ENCODE measurements around the gene BAHCC1. TPM values are rescaled to one million over a fixed set of nuclear protein-coding genes. Genes with fewer than 3 reads are reported as not detected.

BAHCC1 gene
- total and polyA plus RNA-seq, 3 experiments from 2014 or later, result not detected

DNA sequence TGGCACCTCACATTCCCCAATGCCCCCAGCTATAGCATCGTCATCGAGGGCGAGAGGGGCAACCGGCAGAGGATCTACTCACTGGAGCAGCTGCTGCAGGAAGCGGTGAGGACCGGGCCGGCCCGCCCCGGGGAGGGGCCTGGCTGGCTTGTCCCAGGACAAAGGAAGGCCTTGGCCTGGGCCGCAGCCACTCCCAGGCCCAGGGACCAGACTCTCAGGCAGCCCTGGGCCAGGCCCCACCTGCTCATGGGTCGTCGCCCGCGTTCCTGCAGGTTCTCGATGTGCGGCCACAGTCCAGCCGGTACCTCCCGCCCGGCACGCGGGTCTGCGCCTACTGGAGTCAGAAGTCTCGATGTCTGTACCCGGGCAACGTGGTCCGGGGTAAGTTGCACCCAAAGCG lies 64.0 kb downstream of the BAHCC1 start:
- Histone ChIP-seq H3K4me1 (ENCODE audit: insufficient read depth, low read length) (no peaks in the 10 kb centered on the region), H3K4me3 (ENCODE audit: low read length) (no peak overlapping the region), H3K27ac (ENCODE audit: low read depth, low read length) (no peak overlapping the region), H3K9me3 (ENCODE audit: low read length) (no peaks in the 10 kb centered on the region), H3K27me3 (ENCODE audit: insufficient read depth, low read length, poor library complexity, severe bottlenecking) (no peaks in the 10 kb centered on the region), H3K36me3 (ENCODE audit: insufficient read depth, low read length) (no peaks in the 10 kb centered on the region)
- ChIA-PET CTCF (no interaction called here), POLR2A (no interaction called here)
- H3K27me3 Mint-ChIP-seq, result no peaks in the 10 kb centered on the region
- H3K27ac Mint-ChIP-seq, result no peak overlapping the region
- H3K9me3 Mint-ChIP-seq, result no peaks in the 10 kb centered on the region
- no peaks in the 10 kb centered on the region for H3K36me3 Mint-ChIP-seq
- no peak for DNase-seq
- H3K4me1 Mint-ChIP-seq, result no peaks in the 10 kb centered on the region
- H3K4me3 Mint-ChIP-seq, result no peak overlapping the region

GRCh38 chr17:81459864-81460263 lies 64.6 kb downstream of the BAHCC1 start:
- Mint-ChIP-seq H3K36me3 (no peaks in the 10 kb centered on the region), H3K27ac (no peak overlapping the region), H3K9me3 (no peaks in the 10 kb centered on the region), H3K4me1 (no peaks in the 10 kb centered on the region), H3K4me3 (no peak overlapping the region), H3K27me3 (no peaks in the 10 kb centered on the region)
- H3K9me3 ChIP-seq (ENCODE audit: low read length), result no peaks in the 10 kb centered on the region
- DNase-seq, result no peak
- H3K4me3 ChIP-seq (ENCODE audit: low read length), result no peak overlapping the region
- H3K27ac ChIP-seq (ENCODE audit: low read depth, low read length), result no peak overlapping the region
- ChIA-PET CTCF (no interaction called here), POLR2A (no interaction called here)
- no peaks in the 10 kb centered on the region for H3K27me3 ChIP-seq (ENCODE audit: insufficient read depth, low read length, poor library complexity, severe bottlenecking)
- no peaks in the 10 kb centered on the region for H3K4me1 ChIP-seq (ENCODE audit: insufficient read depth, low read length)
- no peaks in the 10 kb centered on the region for H3K36me3 ChIP-seq (ENCODE audit: insufficient read depth, low read length)

DNA sequence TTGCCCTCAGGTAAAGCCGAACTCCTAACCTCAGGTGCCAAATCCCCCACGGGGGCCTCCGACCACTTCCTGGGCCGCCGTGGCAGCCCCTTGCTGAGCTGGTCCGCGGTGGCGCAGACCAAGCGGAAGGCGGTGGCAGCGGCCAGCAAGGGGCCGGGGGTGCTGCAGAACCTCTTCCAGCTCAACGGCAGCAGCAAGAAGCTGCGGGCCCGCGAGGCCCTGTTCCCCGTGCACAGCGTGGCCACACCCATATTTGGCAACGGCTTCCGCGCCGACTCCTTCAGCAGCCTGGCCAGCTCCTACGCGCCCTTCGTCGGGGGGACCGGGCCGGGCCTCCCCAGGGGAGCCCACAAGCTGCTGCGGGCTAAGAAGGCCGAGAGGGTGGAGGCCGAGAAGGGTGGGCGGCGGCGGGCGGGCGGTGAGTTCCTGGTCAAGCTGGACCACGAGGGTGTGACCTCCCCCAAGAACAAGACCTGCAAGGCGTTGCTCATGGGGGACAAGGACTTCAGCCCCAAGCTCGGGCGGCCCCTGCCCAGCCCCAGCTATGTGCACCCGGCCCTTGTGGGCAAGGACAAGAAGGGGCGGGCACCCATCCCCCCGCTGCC lies 65.7 kb downstream of the BAHCC1 start:
- no peak overlapping the region for H3K4me3 Mint-ChIP-seq
- H3K27me3 Mint-ChIP-seq, result no peaks in the 10 kb centered on the region
- Histone ChIP-seq H3K27ac (ENCODE audit: low read depth, low read length) (no peak overlapping the region), H3K9me3 (ENCODE audit: low read length) (no peaks in the 10 kb centered on the region), H3K4me1 (ENCODE audit: insufficient read depth, low read length) (no peaks in the 10 kb centered on the region), H3K36me3 (ENCODE audit: insufficient read depth, low read length) (no peaks in the 10 kb centered on the region), H3K27me3 (ENCODE audit: insufficient read depth, low read length, poor library complexity, severe bottlenecking) (no peaks in the 10 kb centered on the region), H3K4me3 (ENCODE audit: low read length) (no peak overlapping the region)
- H3K36me3 Mint-ChIP-seq, result no peaks in the 10 kb centered on the region
- no peaks in the 10 kb centered on the region for H3K9me3 Mint-ChIP-seq
- POLR2A ChIA-PET, result no interaction called here
- CTCF ChIA-PET, result no interaction called here
- no peak for DNase-seq
- no peak overlapping the region for H3K27ac Mint-ChIP-seq
- H3K4me1 Mint-ChIP-seq, result no peaks in the 10 kb centered on the region

DNA sequence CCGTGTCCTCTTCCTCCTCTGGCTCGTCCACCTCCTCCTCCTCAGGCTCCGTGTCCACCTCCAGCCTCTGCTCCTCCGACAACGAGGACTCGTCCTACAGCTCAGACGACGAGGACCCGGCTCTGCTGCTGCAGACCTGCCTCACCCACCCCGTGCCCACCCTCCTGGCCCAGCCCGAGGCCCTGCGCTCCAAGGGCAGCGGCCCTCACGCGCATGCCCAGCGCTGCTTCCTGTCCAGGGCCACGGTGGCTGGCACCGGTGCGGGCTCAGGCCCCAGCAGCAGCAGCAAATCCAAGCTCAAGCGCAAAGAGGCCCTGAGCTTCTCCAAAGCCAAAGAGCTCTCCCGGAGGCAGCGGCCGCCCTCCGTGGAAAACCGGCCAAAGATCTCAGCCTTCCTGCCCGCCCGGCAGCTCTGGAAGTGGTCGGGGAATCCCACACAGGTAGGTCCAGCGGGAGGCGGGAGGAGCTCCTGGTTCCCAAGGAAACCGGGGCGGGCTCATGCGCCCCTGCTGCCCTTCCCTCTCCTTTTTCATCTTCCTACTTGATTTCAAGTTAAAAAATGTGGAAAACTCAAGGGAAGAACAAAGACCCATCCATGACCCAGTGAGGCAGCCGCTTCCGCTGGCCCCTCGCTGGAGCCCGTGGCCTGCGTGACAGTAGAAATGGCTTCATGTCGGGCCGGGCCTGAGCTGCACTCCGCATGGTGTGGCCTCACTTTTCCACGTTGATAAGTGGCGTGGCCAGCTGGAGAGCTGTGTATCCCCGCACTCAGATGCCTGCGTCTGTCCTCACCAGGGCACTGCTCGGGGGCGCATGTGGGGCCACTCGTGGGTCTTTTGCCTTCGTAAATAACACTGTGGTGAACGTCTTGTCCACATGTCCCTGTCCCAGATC lies 66.6 kb downstream of the BAHCC1 start:
- Histone ChIP-seq H3K4me3 (ENCODE audit: low read length) (no peak overlapping the region), H3K36me3 (ENCODE audit: insufficient read depth, low read length) (no peaks in the 10 kb centered on the region), H3K27me3 (ENCODE audit: insufficient read depth, low read length, poor library complexity, severe bottlenecking) (no peaks in the 10 kb centered on the region), H3K4me1 (ENCODE audit: insufficient read depth, low read length) (no peaks in the 10 kb centered on the region), H3K9me3 (ENCODE audit: low read length) (no peaks in the 10 kb centered on the region), H3K27ac (ENCODE audit: low read depth, low read length) (no peak overlapping the region)
- Mint-ChIP-seq H3K27ac (no peak overlapping the region), H3K4me1 (no peaks in the 10 kb centered on the region), H3K36me3 (no peaks in the 10 kb centered on the region), H3K4me3 (no peak overlapping the region), H3K27me3 (no peaks in the 10 kb centered on the region), H3K9me3 (no peaks in the 10 kb centered on the region)
- CTCF ChIA-PET, result no interaction called here
- DNase-seq, result no peak
- POLR2A ChIA-PET, result no interaction called here

- Histone ChIP-seq H3K4me1 (ENCODE audit: insufficient read depth, low read length) (no peaks in the 10 kb centered on the region), H3K4me3 (ENCODE audit: low read length) (no peak overlapping the region), H3K27me3 (ENCODE audit: insufficient read depth, low read length, poor library complexity, severe bottlenecking) (no peaks in the 10 kb centered on the region), H3K27ac (ENCODE audit: low read depth, low read length) (no peak overlapping the region), H3K9me3 (ENCODE audit: low read length) (no peaks in the 10 kb centered on the region), H3K36me3 (ENCODE audit: insufficient read depth, low read length) (no peaks in the 10 kb centered on the region)
- ChIA-PET CTCF (no interaction called here), POLR2A (no interaction called here)
- DNase-seq, result no peak
- Mint-ChIP-seq H3K4me1 (no peaks in the 10 kb centered on the region), H3K36me3 (no peaks in the 10 kb centered on the region), H3K27ac (no peak overlapping the region), H3K27me3 (no peaks in the 10 kb centered on the region), H3K4me3 (no peak overlapping the region), H3K9me3 (no peaks in the 10 kb centered on the region)
Observed at GRCh38 chr17:81462506-81463125, 67.4 kb downstream of the BAHCC1 start.

DNA sequence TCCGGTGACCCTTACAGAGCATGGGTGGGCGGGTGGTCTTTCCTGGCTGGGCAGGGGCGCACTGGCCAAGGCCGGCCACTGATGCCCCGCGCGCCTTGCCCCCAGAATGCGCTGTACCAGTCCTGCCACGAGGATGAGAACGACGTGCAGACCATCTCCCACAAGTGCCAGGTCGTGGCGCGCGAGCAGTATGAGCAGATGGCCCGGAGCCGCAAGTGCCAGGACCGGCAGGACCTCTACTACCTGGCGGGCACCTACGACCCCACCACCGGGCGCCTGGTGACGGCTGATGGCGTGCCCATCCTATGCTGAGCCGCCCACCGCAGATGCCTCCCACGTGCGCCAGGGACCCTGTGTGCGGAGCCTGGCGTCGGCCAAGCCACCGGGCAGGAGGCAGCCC lies 68.2 kb downstream of the BAHCC1 start:
- Mint-ChIP-seq H3K9me3 (no peaks in the 10 kb centered on the region), H3K4me1 (no peaks in the 10 kb centered on the region), H3K27ac (no peak overlapping the region), H3K27me3 (no peaks in the 10 kb centered on the region), H3K4me3 (no peak overlapping the region), H3K36me3 (no peaks in the 10 kb centered on the region)
- DNase-seq, result no peak
- no peaks in the 10 kb centered on the region for H3K9me3 ChIP-seq (ENCODE audit: low read length)
- H3K27ac ChIP-seq (ENCODE audit: low read depth, low read length), result no peak overlapping the region
- H3K4me1 ChIP-seq (ENCODE audit: insufficient read depth, low read length), result no peaks in the 10 kb centered on the region
- POLR2A ChIA-PET, result no interaction called here
- CTCF ChIA-PET, result no interaction called here
- no peaks in the 10 kb centered on the region for H3K36me3 ChIP-seq (ENCODE audit: insufficient read depth, low read length)
- no peak overlapping the region for H3K4me3 ChIP-seq (ENCODE audit: low read length)
- H3K27me3 ChIP-seq (ENCODE audit: insufficient read depth, low read length, poor library complexity, severe bottlenecking), result no peaks in the 10 kb centered on the region

GRCh38 chr17:81464586-81464985 lies 69.3 kb downstream of the BAHCC1 start:
- Histone ChIP-seq H3K27me3 (ENCODE audit: insufficient read depth, low read length, poor library complexity, severe bottlenecking) (no peaks in the 10 kb centered on the region), H3K36me3 (ENCODE audit: insufficient read depth, low read length) (no peaks in the 10 kb centered on the region), H3K4me3 (ENCODE audit: low read length) (no peak overlapping the region), H3K27ac (ENCODE audit: low read depth, low read length) (no peak overlapping the region), H3K9me3 (ENCODE audit: low read length) (no peaks in the 10 kb centered on the region), H3K4me1 (ENCODE audit: insufficient read depth, low read length) (no peaks in the 10 kb centered on the region)
- no peaks in the 10 kb centered on the region for H3K4me1 Mint-ChIP-seq
- no peaks in the 10 kb centered on the region for H3K9me3 Mint-ChIP-seq
- H3K36me3 Mint-ChIP-seq, result no peaks in the 10 kb centered on the region
- no peak overlapping the region for H3K4me3 Mint-ChIP-seq
- ChIA-PET POLR2A (no interaction called here), CTCF (no interaction called here)
- H3K27ac Mint-ChIP-seq, result no peak overlapping the region
- no peak for DNase-seq
- H3K27me3 Mint-ChIP-seq, result no peaks in the 10 kb centered on the region

- Mint-ChIP-seq H3K36me3 (no peaks in the 10 kb centered on the region), H3K9me3 (no peaks in the 10 kb centered on the region), H3K4me3 (no peak overlapping the region), H3K4me1 (no peaks in the 10 kb centered on the region), H3K27me3 (no peaks in the 10 kb centered on the region), H3K27ac (no peak overlapping the region)
- Histone ChIP-seq H3K27ac (ENCODE audit: low read depth, low read length) (no peak overlapping the region), H3K4me3 (ENCODE audit: low read length) (no peak overlapping the region), H3K27me3 (ENCODE audit: insufficient read depth, low read length, poor library complexity, severe bottlenecking) (no peaks in the 10 kb centered on the region), H3K4me1 (ENCODE audit: insufficient read depth, low read length) (no peaks in the 10 kb centered on the region), H3K9me3 (ENCODE audit: low read length) (no peaks in the 10 kb centered on the region), H3K36me3 (ENCODE audit: insufficient read depth, low read length) (no peaks in the 10 kb centered on the region)
- POLR2A ChIA-PET, result no interaction called here
- CTCF ChIA-PET, result no interaction called here
- no peak for DNase-seq
Observed at GRCh38 chr17:81465910-81466309, 70.7 kb downstream of the BAHCC1 start.
